ENCODE measurements around the gene ARHGEF25. TPM values are rescaled to one million over a fixed set of nuclear protein-coding genes. Genes with fewer than 3 reads are reported as not detected.

Gene ARHGEF25
- total and polyA plus RNA-seq, 11 donors: 5.5 to 20.3 (median 10.1) TPM

DNA sequence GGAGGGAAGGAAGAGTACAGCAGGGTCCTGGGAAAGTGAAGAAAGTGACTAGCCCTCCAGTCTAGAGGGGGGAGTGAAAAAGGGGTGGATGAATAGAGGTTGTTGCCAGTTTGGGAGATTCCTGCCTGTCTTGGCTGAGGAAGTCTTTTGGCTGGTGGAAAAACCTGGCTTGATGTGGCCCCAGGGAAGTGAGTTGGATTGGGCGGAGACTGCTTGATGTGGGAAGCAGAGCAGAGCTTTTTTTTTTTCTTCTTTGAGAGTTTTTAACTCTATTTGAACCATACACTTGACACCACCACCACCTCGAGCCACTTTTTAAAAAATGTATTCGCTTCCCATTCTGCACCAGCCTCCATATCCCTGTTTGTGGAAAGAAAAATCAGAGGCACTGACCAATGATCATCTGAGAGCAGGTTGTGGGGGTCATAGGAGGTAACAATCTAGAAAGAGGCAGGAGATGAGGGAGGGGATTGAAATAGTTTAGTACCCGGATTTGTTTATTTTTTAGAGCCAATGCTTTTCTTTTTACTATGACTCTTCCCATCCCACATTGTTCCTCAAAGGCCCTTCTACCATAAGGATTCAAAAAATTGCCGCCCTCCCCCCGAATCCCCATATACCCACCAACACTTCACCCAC, 7.3 kb upstream of the ARHGEF25 start:
- intact Hi-C loops (cut with DNase I): no loop called here
- DNase-seq: peak in 4 of 5 donors; percentile 66 to 79 (median 74)
- ATAC-seq: peak; percentile 43 to 76 (median 60)
- Histone ChIP-seq H3K27me3 (no peaks in the 10 kb centered on the region), H3K36me3 (peaks cover 0 to 57% (median 39%) of the 10 kb centered on the region in 9 donors), H3K27ac (peak overlapping the region; percentile 76 to 98 (median 91)), H3K4me1 (peaks cover 0 to 39% (median 17%) of the 10 kb centered on the region in 12 donors), H3K4me3 (peak overlapping the region; percentile 67 to 96 (median 77)), H3K9me3 (no peaks in the 10 kb centered on the region)
- TF ChIP-seq, protein P1, sequence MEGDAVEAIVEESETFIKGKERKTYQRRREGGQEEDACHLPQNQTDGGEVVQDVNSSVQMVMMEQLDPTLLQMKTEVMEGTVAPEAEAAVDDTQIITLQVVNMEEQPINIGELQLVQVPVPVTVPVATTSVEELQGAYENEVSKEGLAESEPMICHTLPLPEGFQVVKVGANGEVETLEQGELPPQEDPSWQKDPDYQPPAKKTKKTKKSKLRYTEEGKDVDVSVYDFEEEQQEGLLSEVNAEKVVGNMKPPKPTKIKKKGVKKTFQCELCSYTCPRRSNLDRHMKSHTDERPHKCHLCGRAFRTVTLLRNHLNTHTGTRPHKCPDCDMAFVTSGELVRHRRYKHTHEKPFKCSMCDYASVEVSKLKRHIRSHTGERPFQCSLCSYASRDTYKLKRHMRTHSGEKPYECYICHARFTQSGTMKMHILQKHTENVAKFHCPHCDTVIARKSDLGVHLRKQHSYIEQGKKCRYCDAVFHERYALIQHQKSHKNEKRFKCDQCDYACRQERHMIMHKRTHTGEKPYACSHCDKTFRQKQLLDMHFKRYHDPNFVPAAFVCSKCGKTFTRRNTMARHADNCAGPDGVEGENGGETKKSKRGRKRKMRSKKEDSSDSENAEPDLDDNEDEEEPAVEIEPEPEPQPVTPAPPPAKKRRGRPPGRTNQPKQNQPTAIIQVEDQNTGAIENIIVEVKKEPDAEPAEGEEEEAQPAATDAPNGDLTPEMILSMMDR (IDR thresholded peaks at IDR 0.05): no peak
- no peak for TF ChIP-seq POLR2A (IDR thresholded peaks at IDR 0.05)
- WGBS, 4 donors: 26 to 37% (median 34%) methylated on average over 6 of the region's 6 CpGs

DNA sequence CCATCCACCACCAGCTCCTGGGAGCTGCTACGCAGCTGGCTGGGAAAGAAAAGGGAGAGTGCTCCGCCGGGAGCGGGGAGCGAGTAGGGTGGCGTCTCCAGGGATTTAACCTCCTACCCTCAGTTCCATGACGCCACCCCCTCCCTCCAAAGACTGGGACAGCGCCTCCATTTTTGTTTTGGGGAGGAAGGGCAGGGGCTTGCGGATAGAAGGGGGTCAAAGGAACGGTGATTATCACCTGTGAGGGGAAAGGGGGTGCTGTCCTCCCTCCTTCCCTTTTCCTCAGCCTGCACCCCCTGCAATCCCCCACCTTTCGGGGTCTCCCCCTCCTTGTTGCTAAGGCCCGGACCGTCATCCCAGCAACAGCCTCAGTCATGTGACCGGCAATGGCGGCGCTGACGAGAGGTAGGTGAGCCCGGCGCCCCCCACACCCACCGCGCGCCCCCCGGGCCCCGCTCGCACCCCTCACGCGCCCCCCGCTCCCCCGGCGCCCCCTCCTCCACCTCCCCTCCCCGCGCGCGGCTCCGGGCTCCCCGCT, 6.7 kb upstream of the ARHGEF25 start, which contains the start of gene DTX3:
DTX3 (plus strand) TSS at position 371 of the 538 bp plus-strand sequence. CDS start 1,694 bp downstream, outside the sequence.
- TF ChIP-seq POLR2A (IDR thresholded peaks at IDR 0.05): no peak
- TF ChIP-seq, protein P1 (IDR thresholded peaks at IDR 0.05): no peak
- Histone ChIP-seq H3K27ac (peak within 1 kb of the TSS; percentile 76 to 98 (median 91)), H3K9me3 (no peaks in the 10 kb centered on the region), H3K36me3 (peaks cover 0 to 53% (median 34%) of the 10 kb centered on the region in 9 donors), H3K4me1 (peaks cover 0 to 45% (median 17%) of the 10 kb centered on the region in 12 donors), H3K27me3 (no peaks in the 10 kb centered on the region), H3K4me3 (peak within 1 kb of the TSS; percentile 67 to 96 (median 77))
- DNase-seq (peak; percentile 54 to 67 (median 55)), ATAC-seq (peak; percentile 50 to 61 (median 58))
- intact Hi-C loops (cut with DNase I): no loop called here
- 1 to 3% (median 2%) methylated on average over 13 to 36 of the region's 36 CpGs for WGBS, 4 donors

DNA sequence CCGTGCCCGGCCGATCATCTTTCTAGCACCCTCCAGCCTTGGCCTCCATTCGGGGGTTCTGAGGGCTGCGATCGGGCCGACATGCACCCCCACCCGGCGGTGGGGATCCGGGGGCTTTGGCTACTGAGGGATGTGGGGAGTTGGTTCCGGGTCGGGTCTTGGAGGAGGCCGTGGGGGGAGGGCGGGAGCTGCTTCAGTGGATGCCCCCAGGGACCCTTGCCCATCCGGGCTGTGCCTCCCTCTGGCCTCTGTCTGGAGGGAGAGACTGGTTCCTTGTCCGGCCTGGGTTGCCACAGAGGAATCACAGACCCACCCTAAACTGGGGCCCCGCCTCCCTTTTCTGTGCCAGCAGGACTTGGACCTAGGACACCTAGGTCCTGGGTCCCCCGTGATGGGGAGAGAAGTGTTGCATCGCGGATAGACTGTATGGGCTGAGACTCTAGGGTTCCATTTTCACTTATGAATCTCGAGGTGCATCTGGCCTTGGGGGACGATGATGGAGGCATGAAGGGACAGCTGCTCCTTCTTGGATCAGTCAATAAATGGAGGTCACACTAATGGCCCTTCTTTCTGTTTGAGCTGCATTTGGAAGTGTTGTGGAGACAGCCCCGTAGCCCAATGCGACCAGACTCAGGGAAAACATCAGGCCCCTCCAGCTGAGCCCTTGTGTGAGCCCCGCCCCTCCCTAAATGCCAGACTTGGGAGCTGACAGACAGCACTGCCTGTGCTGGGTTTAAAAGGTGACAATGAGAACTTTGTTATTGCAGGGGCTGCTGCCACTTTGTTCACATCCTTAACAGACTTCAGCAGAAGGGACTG, 6.0 kb upstream of the ARHGEF25 start:
- Histone ChIP-seq H3K4me3 (peak overlapping the region; percentile 67 to 96 (median 77)), H3K9me3 (no peaks in the 10 kb centered on the region), H3K27ac (peak overlapping the region; percentile 76 to 98 (median 91)), H3K4me1 (peaks cover 0 to 51% (median 19%) of the 10 kb centered on the region in 12 donors), H3K27me3 (no peaks in the 10 kb centered on the region), H3K36me3 (peaks cover 0 to 46% (median 28%) of the 10 kb centered on the region in 9 donors)
- DNase-seq (peak; percentile 42 to 69 (median 62)), ATAC-seq (peak in 3 of 4 donors; percentile 4 to 35 (median 25))
- 6 to 8% (median 7%) methylated on average over 14 to 25 of the region's 25 CpGs for WGBS, 4 donors
- intact Hi-C loops (cut with DNase I): no loop called here
- TF ChIP-seq, protein P1 (IDR thresholded peaks at IDR 0.05): no peak
- peak in 1 of 2 donors; percentile 21 for TF ChIP-seq POLR2A (IDR thresholded peaks at IDR 0.05)
